Glutamatergic neuron (in vitro differentiated cells): ENCODE measurements around the gene P2RX4. TPM values are rescaled to one million over a fixed set of nuclear protein-coding genes. Genes with fewer than 3 reads are reported as not detected.

ENCODE experiments used
- DNase-seq: peaks from one replicate; pipeline ENCODE4 v3.0.0; 2022
- H3K27ac Mint-ChIP-seq: one replicate; pipeline ENCODE4 v1.8.0; 2020; ENCODE audit warnings: mild to moderate bottlenecking, mixed read lengths, inconsistent platforms; ENCODE audit not compliant: unreplicated experiment
- H3K27me3 Mint-ChIP-seq: one replicate; pipeline ENCODE4 v1.8.0; 2020; ENCODE audit warnings: mild to moderate bottlenecking, moderate library complexity, mixed read lengths, inconsistent platforms; ENCODE audit not compliant: unreplicated experiment
- H3K36me3 Mint-ChIP-seq: one replicate; pipeline ENCODE4 v1.8.0; 2020; ENCODE audit warnings: mild to moderate bottlenecking, mixed read lengths, inconsistent platforms; ENCODE audit not compliant: unreplicated experiment
- H3K4me1 Mint-ChIP-seq: one replicate; pipeline ENCODE4 v1.8.0; 2020; ENCODE audit warnings: mild to moderate bottlenecking, low read depth, mixed read lengths, inconsistent platforms; ENCODE audit not compliant: unreplicated experiment
- H3K4me3 Mint-ChIP-seq: one replicate; pipeline ENCODE4 v1.8.0; 2020; ENCODE audit warnings: mild to moderate bottlenecking, mixed read lengths, inconsistent platforms; ENCODE audit not compliant: unreplicated experiment
- H3K9me3 Mint-ChIP-seq: one replicate; pipeline ENCODE4 v1.8.0; 2020; ENCODE audit warnings: mild to moderate bottlenecking, moderate library complexity, mixed read lengths, inconsistent platforms; ENCODE audit not compliant: unreplicated experiment
- total RNA-seq: library from RNA; stranded (reverse); fragmentation: NEBNext Ultra II Directional; extraction: Animal tissue kit (Norgen Biotek cat#: 25700); gene quantifications from one replicate; pipeline ENCODE4 v1.2.1, GENCODE V29; 2021; ENCODE audit not compliant: unreplicated experiment
- TF ChIP-seq, protein P1 (sequence below): fragments of 200-600 bp; sonication (generic); IDR thresholded peaks from one replicate; pipeline ENCODE4 v1.5.0; 2021; ENCODE audit not compliant: partially characterized antibody, unreplicated experiment

P2RX4 gene
- total RNA-seq, 1 donor from 2014 or later: 3.7 TPM

DNA sequence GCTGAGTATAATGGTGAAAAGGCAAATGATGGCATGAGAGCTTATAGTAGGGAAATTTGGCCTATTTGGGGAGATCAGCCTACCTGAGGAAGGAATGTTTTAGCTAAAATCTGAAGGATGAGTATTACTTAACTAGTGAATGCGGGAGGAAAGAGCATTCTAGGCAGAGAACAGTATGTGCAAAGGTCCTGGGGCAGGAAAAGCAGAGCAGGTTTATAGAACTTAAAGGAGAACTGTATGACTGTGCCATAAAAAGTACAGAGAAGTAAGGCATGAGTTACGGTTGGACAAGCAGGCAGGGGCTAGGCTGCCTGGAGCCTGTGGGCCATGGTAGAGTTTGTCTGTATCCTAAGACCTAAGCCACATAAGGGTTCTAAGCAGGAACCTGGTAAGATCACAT is 21.7 kb upstream of the P2RX4 start:
- Mint-ChIP-seq H3K36me3 (no peaks in the 10 kb centered on the region), H3K4me3 (no peak overlapping the region), H3K27me3 (peaks cover 2% of the 10 kb centered on the region), H3K4me1 (no peaks in the 10 kb centered on the region), H3K27ac (no peak overlapping the region), H3K9me3 (no peaks in the 10 kb centered on the region)
- no peak for DNase-seq
- TF ChIP-seq, protein P1, sequence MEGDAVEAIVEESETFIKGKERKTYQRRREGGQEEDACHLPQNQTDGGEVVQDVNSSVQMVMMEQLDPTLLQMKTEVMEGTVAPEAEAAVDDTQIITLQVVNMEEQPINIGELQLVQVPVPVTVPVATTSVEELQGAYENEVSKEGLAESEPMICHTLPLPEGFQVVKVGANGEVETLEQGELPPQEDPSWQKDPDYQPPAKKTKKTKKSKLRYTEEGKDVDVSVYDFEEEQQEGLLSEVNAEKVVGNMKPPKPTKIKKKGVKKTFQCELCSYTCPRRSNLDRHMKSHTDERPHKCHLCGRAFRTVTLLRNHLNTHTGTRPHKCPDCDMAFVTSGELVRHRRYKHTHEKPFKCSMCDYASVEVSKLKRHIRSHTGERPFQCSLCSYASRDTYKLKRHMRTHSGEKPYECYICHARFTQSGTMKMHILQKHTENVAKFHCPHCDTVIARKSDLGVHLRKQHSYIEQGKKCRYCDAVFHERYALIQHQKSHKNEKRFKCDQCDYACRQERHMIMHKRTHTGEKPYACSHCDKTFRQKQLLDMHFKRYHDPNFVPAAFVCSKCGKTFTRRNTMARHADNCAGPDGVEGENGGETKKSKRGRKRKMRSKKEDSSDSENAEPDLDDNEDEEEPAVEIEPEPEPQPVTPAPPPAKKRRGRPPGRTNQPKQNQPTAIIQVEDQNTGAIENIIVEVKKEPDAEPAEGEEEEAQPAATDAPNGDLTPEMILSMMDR: no peak

DNA sequence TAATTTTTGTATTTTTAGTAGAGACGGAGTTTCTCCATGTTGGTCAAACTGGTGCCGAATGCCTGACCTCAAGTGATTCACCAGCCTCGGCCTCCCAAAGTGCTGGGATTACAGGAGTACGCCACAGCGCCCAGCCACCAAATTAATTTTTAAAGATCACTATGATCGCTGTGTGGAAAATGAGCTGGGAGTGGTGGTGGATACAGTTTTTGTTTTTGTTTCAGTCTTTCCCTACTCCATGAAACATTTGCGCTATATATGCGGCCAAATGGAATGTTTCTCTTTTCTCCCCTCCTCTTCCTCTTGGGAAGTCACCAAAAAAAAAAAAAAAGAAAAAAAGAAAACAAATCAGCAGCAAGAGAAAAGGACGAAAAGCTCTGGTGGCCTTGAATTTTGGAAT is 20.8 kb upstream of the P2RX4 start:
- no peak for DNase-seq
- Mint-ChIP-seq H3K27ac (no peak overlapping the region), H3K36me3 (no peaks in the 10 kb centered on the region), H3K4me1 (no peaks in the 10 kb centered on the region), H3K4me3 (no peak overlapping the region), H3K27me3 (peaks cover 2% of the 10 kb centered on the region), H3K9me3 (no peaks in the 10 kb centered on the region)
- TF ChIP-seq, protein P1: no peak

DNA sequence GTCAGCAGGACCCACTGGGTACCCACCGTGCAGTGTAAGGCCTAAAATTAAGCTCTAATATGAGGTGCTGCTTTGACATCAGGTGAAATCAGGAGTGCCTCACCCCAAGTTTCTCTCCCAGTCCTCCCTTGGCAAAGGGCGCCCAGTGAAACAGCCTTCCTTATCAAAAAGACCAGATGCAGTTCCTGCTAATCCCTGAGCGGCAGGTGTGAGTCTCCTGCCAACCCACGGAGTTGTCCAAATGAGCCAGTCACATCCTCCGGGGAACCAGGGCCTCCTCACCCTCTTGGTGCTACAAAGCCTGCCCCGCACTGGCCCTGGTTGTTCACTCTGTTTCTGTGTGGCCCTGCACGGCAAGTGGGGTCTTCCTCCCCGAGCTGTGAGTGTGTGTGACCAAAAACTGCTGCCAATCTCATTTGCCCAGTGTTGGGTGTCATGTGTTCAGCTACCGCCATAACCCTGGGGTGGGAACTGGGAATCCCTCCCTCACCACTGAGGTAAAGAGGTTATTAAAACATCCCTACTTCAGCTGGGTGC is 20.2 kb upstream of the P2RX4 start:
- H3K4me3 Mint-ChIP-seq: no peak overlapping the region
- H3K4me1 Mint-ChIP-seq: no peaks in the 10 kb centered on the region
- no peaks in the 10 kb centered on the region for H3K36me3 Mint-ChIP-seq
- no peaks in the 10 kb centered on the region for H3K9me3 Mint-ChIP-seq
- H3K27ac Mint-ChIP-seq: no peak overlapping the region
- TF ChIP-seq, protein P1: no peak
- peaks cover 2% of the 10 kb centered on the region for H3K27me3 Mint-ChIP-seq
- DNase-seq: no peak

DNA sequence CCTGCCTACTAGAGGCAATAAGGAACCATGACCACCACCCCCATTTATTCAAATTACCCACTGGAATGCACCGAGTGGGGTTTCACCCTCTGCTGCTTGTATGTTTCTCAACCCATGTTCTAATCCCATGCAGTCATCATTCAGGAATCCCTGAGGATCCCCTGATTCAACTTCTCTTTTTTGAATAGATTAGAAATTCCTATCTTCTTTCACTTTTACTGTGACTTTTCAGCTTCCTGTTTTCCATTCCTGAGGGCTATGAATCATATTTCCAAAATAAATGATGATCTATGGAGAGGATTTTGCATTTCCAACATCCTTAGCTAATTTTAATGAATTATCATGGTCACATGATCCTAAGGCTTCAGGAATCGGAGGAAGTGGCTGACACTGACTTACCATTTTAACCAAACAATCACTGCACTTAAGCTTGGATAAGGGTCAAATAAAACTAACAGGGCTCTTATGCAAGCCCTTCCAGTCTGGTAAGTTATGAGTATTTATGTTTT is 19.4 kb upstream of the P2RX4 start:
- H3K4me3 Mint-ChIP-seq: no peak overlapping the region
- no peak overlapping the region for H3K27ac Mint-ChIP-seq
- DNase-seq: no peak
- H3K9me3 Mint-ChIP-seq: no peaks in the 10 kb centered on the region
- TF ChIP-seq, protein P1: no peak
- H3K27me3 Mint-ChIP-seq: peaks cover 2% of the 10 kb centered on the region
- no peaks in the 10 kb centered on the region for H3K4me1 Mint-ChIP-seq
- no peaks in the 10 kb centered on the region for H3K36me3 Mint-ChIP-seq

DNA sequence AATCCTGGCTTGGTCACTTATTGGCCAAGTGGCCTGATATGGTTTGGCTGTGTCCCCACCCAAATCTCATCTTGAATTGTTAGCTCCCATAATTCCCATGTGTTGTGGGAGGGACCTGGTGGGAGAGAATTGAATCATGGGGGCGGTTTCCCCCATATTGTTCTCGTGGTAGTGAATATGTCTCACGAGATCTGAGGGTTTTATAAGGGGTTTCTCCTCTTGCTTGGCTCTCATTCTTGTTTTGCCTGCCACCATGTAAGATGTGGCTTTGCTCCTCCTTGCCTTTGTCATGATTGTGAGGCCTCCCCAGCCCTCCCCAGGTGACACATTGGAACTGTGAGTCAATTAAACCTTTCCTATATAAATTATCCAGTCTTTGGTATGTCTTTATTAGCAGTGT is 18.8 kb upstream of the P2RX4 start:
- Mint-ChIP-seq H3K27me3 (peaks cover 2% of the 10 kb centered on the region), H3K4me1 (no peaks in the 10 kb centered on the region), H3K9me3 (no peaks in the 10 kb centered on the region), H3K4me3 (no peak overlapping the region), H3K36me3 (no peaks in the 10 kb centered on the region), H3K27ac (no peak overlapping the region)
- TF ChIP-seq, protein P1: no peak
- no peak for DNase-seq
